HuH-7.5 (cell line): ENCODE data around the gene BTN3A1.
"Not testable (repeated sequence)": the region's sequence is repeated elsewhere in the genome, so short reads cannot be mapped to it uniquely, and the experiment has no call there.

Experiments used
- DNase-seq: peaks from one replicate; pipeline ENCODE4 v3.0.0; 2011; ENCODE audit warnings: low spot score

The BTN3A1 gene

DNA sequence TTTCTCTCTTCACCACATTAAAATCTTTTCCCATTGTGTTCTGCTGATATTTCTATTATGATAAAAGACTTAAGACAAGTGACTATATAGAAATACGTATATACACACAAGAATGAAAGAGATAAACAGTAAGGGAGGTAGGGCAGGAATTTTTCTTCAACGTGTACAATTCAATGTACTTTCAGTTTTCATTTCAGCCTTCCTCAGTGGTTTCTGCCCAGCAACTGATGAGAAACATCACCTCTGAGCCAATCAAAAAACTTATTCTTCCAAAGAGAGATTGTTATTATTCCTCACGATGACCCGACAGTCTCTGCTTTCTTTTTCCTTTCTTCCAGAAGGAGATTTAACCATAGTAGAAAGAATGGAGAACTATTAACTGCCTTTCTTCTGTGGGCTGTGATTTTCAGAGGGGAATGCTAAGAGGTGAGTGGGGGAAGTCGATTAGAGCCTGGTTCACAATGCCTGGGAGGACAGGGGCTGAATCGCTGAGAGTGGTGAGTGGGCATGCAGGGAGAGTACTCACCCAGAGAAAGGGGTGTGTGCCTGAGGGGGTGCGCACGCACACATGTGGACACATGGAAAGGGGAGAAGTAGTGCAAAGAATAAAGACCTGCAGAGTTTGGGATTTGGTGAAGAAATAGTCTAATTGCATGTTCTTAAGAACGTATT, at the start of gene BTN3A1:
BTN3A1 (plus strand) TSS at position 289 of the 672 bp plus-strand sequence. CDS start 3,289 bp downstream, outside the sequence.
- peak; percentile 34 for DNase-seq

GRCh38 chr6:26352315-26352714, 49.8 kb upstream of the BTN3A1 start:
- DNase-seq = no peak

GRCh38 chr6:26354162-26354561, 47.9 kb upstream of the BTN3A1 start:
- DNase-seq = no peak

- DNase-seq = no peak
These were observed 46.7 kb upstream of the BTN3A1 start for GRCh38 chr6:26355366-26355765.

- not testable (repeated sequence) for DNase-seq
These were observed 44.5 kb upstream of the BTN3A1 start for GRCh38 chr6:26357543-26357942.

GRCh38 chr6:26358511-26358981, 43.5 kb upstream of the BTN3A1 start:
- DNase-seq = no peak

GRCh38 chr6:26359765-26360164, 42.3 kb upstream of the BTN3A1 start:
- no peak for DNase-seq

DNA sequence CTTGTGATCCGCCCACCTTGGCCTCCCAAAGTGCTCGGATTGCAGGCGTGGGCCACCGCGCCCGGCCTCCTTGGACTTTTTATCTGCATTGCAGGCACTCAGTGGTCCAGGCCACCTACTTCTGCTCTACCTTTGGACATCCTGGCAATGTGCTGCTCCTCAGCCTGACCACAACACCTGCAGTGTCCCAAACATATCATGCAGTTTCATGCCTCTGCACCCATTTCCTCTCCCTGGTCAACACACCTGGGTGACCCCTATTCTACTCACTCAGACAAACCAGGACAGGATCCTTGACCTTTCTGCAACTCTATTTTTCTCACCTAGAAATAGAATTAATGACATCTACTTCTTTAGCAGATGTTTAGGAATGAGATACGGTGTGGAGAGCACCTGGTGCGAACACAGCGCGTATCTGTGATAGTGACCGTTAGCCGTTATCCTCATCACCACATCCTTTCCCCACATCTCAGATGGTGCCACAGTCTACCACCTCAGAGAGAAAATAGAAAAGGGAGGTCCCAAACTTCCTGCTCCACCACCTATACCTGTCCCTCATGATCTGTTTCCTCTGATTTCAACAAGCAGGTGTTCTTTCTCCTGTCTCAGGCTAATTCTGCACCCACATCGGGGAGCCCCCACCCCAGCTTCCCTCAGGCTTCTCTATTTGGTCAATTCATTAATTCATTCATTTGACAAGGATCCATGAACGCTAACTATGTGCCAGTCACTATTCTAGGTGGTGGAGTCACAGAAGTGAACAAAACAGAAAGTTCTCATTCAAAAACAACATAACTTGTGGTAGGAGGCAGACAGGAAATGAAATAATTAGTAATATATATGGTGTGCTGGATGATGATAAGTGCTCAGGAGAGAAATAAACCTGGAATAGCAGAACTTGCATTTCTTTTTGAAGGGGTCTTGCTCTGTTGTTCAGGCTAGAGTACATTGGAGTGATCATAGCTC, 41.3 kb upstream of the BTN3A1 start:
- DNase-seq = no peak

- no peak for DNase-seq
These were observed 40.5 kb upstream of the BTN3A1 start for GRCh38 chr6:26361544-26361943.

- DNase-seq = no peak
These were observed 39.8 kb upstream of the BTN3A1 start for GRCh38 chr6:26362093-26362835.

- no peak for DNase-seq
These were observed 39.2 kb upstream of the BTN3A1 start for GRCh38 chr6:26362836-26363220.

DNA sequence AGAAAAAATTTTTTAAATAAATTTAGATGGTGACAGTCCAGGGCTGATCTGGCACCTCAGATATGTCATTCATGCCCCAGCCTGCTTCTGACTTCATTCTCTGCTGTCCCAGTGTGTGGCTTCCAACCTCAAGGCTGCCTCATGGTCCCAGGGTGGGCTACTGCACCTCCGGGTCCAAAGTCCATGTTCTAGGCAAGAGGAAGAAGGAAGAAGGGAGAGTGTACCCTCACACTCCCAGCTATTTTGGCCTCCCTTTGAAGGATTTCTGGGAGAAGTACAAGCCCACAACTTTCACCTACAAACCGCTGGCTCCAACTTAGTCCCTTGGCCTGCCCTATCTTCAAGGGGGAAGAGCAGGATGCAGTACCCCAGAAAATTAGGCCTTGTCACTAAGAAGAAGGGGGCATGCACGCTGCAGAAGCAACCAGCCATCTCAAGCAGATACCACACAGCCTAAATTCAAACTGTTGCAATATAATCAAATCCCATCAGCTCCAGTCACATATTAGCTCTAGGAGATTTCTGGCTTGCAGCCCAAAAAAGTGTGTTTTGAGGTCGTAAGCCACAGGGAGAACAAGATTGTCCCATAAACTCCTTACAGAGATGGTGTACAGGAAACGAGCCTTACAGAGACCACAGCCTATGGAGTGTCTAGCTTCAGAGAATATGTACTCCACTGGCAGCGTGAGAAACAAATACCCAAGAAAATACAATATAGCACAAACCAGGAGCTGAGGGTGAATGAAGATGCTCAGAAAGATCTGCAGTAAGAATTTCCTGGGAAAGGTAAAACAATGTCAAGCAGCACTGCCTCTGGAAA, 38.0 kb upstream of the BTN3A1 start:
- DNase-seq = no peak

DNA sequence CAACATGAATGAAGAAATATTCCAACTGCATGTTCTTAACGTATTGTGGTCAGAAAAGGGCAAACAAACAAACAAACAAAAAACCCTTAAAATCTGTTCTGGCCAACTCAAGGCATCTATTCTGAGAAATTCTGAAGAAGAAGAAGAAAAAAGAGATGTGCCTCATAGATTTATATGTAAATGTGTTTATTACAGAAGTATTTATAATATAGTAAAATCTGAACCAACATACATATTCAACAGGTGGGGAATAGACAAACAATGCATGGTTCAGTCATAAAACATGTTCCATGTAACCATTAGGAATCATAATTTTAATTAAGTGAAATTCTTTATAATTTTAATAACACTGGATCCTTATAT, 36.5 kb upstream of the BTN3A1 start:
- no peak for DNase-seq

- no peak for DNase-seq
These were observed 35.6 kb upstream of the BTN3A1 start for GRCh38 chr6:26366504-26366903.

- DNase-seq = no peak
These were observed 35.0 kb upstream of the BTN3A1 start for GRCh38 chr6:26367114-26367513.

DNA sequence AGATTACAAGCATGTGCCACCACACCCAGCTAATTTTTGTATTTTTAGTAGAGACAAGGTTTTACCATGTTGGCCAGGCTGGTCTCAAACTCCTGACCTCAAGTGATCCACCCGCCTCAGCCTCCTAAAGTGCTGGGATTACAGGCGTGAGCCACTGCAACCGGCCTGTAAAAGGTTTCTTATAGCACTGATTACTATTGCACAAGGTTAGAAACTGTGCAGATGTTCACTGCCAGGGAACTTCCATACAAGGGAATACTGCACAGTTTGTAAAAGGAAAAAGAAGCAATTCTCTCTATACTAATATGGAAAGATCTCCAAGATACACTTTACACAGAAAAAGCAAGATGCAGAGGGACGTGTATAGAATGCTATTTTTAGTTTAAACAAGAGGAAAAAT, 30.3 kb upstream of the BTN3A1 start:
- DNase-seq = not testable (repeated sequence)

- DNase-seq = no peak
These were observed 29.5 kb upstream of the BTN3A1 start for GRCh38 chr6:26372308-26373144.

DNA sequence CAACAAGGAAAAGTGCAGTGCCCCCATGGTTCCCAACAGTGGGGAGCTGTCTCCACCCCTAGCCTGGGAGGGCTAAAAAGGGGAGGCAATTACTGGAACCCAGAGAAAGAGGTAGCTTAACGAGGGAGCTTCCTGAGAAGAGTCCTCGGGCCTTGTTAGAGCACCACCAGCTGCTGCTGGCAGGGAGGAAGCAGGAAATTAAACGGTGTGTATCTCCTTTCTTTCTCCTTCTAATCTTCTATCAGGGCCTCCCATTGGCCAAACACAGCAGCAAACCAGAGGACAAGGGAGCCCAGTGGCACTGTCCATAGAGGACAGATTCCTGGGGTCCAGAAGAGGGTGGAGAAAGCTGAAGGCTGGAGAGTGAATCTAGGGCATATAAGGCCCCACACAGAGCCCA, 26.8 kb upstream of the BTN3A1 start:
- no peak for DNase-seq

DNA sequence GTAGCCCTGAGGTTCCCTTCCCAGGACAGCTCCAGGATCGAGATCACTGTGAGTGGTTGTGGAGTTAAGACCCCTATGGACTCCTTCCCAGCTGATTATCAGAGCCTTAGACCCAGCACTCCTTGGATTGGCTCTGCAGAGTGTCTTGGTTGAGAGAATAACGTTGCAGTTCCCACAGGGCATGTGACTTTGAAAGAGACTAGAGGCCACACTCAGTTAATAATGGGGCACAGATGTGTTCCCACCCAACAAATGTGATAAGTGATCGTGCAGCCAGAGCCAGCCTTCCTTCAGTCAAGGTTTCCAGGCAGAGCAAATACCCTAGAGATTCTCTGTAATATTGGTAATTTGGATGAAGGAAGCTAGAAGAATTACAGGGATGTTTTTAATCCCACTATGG, 24.4 kb upstream of the BTN3A1 start:
- no peak for DNase-seq

DNA sequence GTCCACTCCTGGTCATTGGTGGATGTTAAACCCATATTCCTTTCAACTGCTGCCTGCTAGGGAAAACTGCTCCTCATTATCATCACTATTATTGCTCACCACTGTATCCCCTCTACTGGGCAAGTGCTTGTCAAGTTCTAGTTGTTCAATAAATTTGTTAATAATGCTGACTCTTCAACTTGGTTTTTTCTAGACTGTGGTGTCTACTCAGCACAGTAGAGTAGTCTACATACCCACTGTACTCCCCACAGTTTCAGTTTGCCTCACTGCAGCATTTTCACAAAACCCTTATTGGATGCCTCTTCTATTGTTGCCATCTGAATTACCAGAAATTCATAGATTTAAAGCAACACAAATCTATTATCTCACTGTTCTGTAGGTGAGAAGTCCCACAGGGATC, 23.9 kb upstream of the BTN3A1 start:
- DNase-seq = not testable (repeated sequence)

GRCh38 chr6:26379292-26379691, 22.8 kb upstream of the BTN3A1 start:
- no peak for DNase-seq
